DND-41 (cell line): ENCODE data around the gene SLC39A11.

Experiments
- ATAC-seq: fragments of 200-7000 bp; cut with Tn5 transposase; 3 replicates; pipeline ENCODE4 v1.9.1; 2021; ENCODE audit warnings: low read depth; ENCODE audit not compliant: insufficient read depth
- DNase-seq: peaks from one replicate; pipeline ENCODE4 v3.0.0-alpha.2; 2020
- H2AFZ ChIP-seq: 2 replicates; pipeline ENCODE4 v1.6.0; 2012; ENCODE audit warnings: low read depth, low read length
- H3K27ac ChIP-seq: 2 replicates; pipeline ENCODE4 v1.5.1; 2012; ENCODE audit warnings: low read length, inconsistent platforms
- H3K27me3 ChIP-seq: fragments of 200-600 bp; sonication (generic); 2 replicates; pipeline ENCODE4 v1.6.0; 2012; ENCODE audit warnings: low read length, mild to moderate bottlenecking, inconsistent platforms; ENCODE audit not compliant: insufficient read depth, poor library complexity
- H3K36me3 ChIP-seq: 2 replicates; pipeline ENCODE4 v1.5.1; 2012; ENCODE audit warnings: low read length, inconsistent platforms; ENCODE audit not compliant: insufficient read depth
- H3K4me1 ChIP-seq: 2 replicates; pipeline ENCODE4 v1.5.1; 2012; ENCODE audit warnings: mild to moderate bottlenecking, low read length; ENCODE audit not compliant: insufficient read depth
- H3K4me2 ChIP-seq: 2 replicates; pipeline ENCODE4 v1.6.0; 2012; ENCODE audit warnings: mild to moderate bottlenecking, moderate library complexity, low read length, inconsistent platforms; ENCODE audit not compliant: insufficient read depth
- H3K4me3 ChIP-seq, 2 experiments: fragments of 200-600 bp in 1 of 2; shearing (Covaris generic) in 1 of 2; 2 replicates each; pipeline ENCODE4 v1.5.1; 2012 to 2016; ENCODE audit warnings: inconsistent platforms in 2 of 2, low read length in 2 of 2, mild to moderate bottlenecking in 2 of 2, low read depth in 1 of 2, moderate library complexity in 1 of 2
- H3K79me2 ChIP-seq: 2 replicates; pipeline ENCODE4 v1.6.0; 2012; ENCODE audit warnings: low read length, inconsistent platforms; ENCODE audit not compliant: insufficient read depth
- H3K9ac ChIP-seq: 2 replicates; pipeline ENCODE4 v1.6.0; 2012; ENCODE audit warnings: low read depth, mild to moderate bottlenecking, inconsistent platforms, low read length, moderate library complexity
- H3K9me3 ChIP-seq: 2 replicates; pipeline ENCODE4 v1.5.1; 2012; ENCODE audit warnings: low read length, moderate library complexity, mild to moderate bottlenecking, inconsistent platforms; ENCODE audit not compliant: insufficient read depth, severe bottlenecking
- H4K20me1 ChIP-seq: 2 replicates; pipeline ENCODE4 v1.6.0; 2012; ENCODE audit warnings: low read length; ENCODE audit not compliant: insufficient read depth
- EZH2 ChIP-seq: IDR thresholded peaks from 3 replicates; pipeline ENCODE4 v1.6.1; 2012; ENCODE audit warnings: borderline replicate concordance, low read depth, mild to moderate bottlenecking, moderate library complexity, low read length, inconsistent platforms; ENCODE audit not compliant: severe bottlenecking
- TF ChIP-seq, protein P1 (sequence below): IDR thresholded peaks from 2 replicates; pipeline ENCODE4 v1.5.1; 2012; ENCODE audit warnings: borderline replicate concordance, low read length, moderate library complexity, mild to moderate bottlenecking; ENCODE audit not compliant: poor library complexity, severe bottlenecking; ENCODE audit errors: extremely low read depth

Gene SLC39A11

DNA sequence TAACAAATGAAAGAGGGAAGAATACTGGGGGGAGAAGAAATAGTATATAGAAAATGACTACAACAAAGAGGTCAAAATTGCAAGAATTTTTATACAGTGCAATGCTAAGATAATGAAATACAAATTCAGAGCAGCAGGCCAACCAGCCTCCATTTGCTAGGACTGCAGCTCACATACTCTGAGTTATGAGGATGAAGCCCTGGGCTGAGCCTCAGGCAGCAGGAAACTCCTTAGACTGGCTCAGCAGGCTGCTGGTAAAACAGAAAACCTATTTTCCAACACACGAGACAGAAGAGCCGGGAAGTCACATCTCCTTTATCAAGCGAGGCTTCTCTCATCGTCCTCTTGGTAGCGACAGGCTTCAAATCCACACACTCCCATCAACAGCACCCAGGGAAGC lies 296.5 kb downstream of the SLC39A11 start:
- H3K9me3 ChIP-seq: peaks cover 9% of the 10 kb centered on the region
- no peaks in the 10 kb centered on the region for H4K20me1 ChIP-seq
- H3K4me1 ChIP-seq: no peaks in the 10 kb centered on the region
- TF ChIP-seq EZH2: no peak
- TF ChIP-seq, protein P1, sequence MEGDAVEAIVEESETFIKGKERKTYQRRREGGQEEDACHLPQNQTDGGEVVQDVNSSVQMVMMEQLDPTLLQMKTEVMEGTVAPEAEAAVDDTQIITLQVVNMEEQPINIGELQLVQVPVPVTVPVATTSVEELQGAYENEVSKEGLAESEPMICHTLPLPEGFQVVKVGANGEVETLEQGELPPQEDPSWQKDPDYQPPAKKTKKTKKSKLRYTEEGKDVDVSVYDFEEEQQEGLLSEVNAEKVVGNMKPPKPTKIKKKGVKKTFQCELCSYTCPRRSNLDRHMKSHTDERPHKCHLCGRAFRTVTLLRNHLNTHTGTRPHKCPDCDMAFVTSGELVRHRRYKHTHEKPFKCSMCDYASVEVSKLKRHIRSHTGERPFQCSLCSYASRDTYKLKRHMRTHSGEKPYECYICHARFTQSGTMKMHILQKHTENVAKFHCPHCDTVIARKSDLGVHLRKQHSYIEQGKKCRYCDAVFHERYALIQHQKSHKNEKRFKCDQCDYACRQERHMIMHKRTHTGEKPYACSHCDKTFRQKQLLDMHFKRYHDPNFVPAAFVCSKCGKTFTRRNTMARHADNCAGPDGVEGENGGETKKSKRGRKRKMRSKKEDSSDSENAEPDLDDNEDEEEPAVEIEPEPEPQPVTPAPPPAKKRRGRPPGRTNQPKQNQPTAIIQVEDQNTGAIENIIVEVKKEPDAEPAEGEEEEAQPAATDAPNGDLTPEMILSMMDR: no peak
- no peak for ATAC-seq
- no peak overlapping the region for H2AFZ ChIP-seq
- no peaks in the 10 kb centered on the region for H3K79me2 ChIP-seq
- H3K27ac ChIP-seq: no peak overlapping the region
- H3K4me3 ChIP-seq: no peak overlapping the region
- no peak overlapping the region for H3K4me2 ChIP-seq
- H3K9ac ChIP-seq: no peak overlapping the region
- H3K36me3 ChIP-seq: no peaks in the 10 kb centered on the region
- H3K27me3 ChIP-seq: no peaks in the 10 kb centered on the region
- DNase-seq: no peak

DNA sequence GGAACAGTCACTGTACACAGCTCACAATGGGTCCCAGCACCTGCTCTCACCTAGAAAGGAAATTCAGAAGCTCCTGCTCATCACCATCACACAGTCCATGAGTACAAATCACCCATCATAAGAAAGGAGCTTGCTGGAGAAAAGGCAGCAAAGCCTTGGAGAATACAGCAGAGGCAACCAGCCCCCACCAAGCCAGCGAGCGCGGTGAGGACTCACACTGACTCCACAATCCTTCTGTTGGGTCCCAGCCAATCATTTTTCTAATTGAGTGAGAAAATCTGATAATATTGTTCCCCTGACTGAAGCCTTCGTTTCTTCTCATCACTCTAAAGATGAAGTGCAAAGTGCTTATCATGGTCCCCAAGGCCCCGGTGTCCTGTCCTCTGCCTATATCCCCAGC lies 298.3 kb downstream of the SLC39A11 start:
- H4K20me1 ChIP-seq: no peaks in the 10 kb centered on the region
- H3K4me1 ChIP-seq: no peaks in the 10 kb centered on the region
- no peak overlapping the region for H3K4me2 ChIP-seq
- no peak for ATAC-seq
- no peak for TF ChIP-seq EZH2
- TF ChIP-seq, protein P1: no peak
- H3K9ac ChIP-seq: no peak overlapping the region
- H3K27ac ChIP-seq: no peak overlapping the region
- no peaks in the 10 kb centered on the region for H3K36me3 ChIP-seq
- no peak overlapping the region for H2AFZ ChIP-seq
- no peaks in the 10 kb centered on the region for H3K79me2 ChIP-seq
- DNase-seq: no peak
- no peaks in the 10 kb centered on the region for H3K27me3 ChIP-seq
- peaks cover 6% of the 10 kb centered on the region for H3K9me3 ChIP-seq
- no peak overlapping the region for H3K4me3 ChIP-seq

DNA sequence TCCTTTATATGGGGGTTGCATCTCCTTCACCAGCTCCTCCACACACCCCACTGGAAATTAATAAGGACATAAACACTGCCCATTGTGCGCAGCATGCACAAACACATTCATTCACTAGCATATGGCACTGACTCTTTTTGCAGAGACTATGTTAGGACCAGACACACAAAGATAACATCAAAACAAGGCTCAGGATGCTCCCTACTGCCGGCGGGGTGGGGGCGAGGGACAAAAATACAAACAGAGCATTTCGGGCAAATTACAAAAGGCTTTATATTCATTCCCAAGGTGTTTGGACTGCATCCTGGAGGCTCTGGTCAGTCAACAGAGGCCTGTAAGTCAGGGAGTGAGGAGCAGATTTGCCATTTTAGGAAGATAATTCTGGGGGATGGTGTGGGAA lies 299.7 kb downstream of the SLC39A11 start:
- Histone ChIP-seq H3K79me2 (no peaks in the 10 kb centered on the region), H3K27me3 (no peaks in the 10 kb centered on the region), H3K4me1 (no peaks in the 10 kb centered on the region), H3K36me3 (no peaks in the 10 kb centered on the region), H3K4me3 (no peak overlapping the region), H3K9ac (no peak overlapping the region), H3K9me3 (peaks cover 6% of the 10 kb centered on the region), H3K4me2 (no peak overlapping the region), H4K20me1 (no peaks in the 10 kb centered on the region), H3K27ac (no peak overlapping the region), H2AFZ (no peak overlapping the region)
- DNase-seq: no peak
- ATAC-seq: no peak
- TF ChIP-seq EZH2: no peak
- TF ChIP-seq, protein P1: no peak

DNA sequence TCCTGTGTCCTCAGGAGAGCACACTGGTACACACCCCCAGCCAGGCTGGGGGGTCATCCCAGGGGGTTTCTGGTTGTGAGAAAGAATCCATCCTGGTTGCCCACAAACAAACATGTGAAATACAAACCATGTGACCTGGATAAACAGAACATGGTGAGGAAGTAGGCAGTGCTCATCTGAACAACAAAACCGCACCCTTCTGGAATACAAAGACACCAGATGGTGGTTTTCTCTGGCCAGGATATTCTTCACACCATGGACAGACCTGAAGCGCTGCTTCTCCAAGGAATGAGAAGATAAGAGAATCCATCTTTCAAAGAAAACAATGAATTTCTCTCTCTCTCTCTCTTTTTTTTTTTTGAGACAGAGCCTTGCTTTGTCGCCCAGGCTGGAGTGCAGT lies 302.3 kb downstream of the SLC39A11 start:
- ATAC-seq (no peak), DNase-seq (no peak)
- TF ChIP-seq, protein P1: no peak
- TF ChIP-seq EZH2: no peak
- Histone ChIP-seq H3K36me3 (no peaks in the 10 kb centered on the region), H4K20me1 (no peaks in the 10 kb centered on the region), H2AFZ (no peak overlapping the region), H3K27ac (no peak overlapping the region), H3K4me3 (no peak overlapping the region), H3K4me1 (no peaks in the 10 kb centered on the region), H3K79me2 (no peaks in the 10 kb centered on the region), H3K9ac (no peak overlapping the region), H3K4me2 (no peak overlapping the region), H3K27me3 (no peaks in the 10 kb centered on the region), H3K9me3 (peaks cover 6% of the 10 kb centered on the region)
